ENCODE measurements around the gene TMED8.
"Not testable (repeated sequence)": the region's sequence is repeated elsewhere in the genome, so short reads cannot be mapped to it uniquely, and the experiment has no call there.

TMED8 gene

DNA sequence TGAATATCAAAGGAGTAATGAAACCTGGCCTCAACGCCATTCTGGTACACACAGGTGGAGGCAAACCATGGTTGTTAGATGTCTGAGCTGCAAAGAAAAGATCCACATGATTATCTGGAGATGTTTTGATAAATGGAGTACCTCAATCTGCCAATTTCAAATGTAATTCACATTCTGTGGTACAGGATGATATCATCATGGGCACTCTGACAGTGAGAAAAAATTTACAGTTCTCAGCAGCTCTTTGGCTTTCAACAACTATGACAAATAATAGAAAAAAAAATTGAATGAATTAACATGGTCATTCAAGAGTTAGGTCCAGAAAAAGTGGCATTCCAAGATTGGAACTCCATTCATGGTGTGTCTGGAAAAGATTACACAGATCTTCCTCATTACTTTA, 17.3 kb downstream of the TMED8 start:
- no peak for DNase-seq

DNA sequence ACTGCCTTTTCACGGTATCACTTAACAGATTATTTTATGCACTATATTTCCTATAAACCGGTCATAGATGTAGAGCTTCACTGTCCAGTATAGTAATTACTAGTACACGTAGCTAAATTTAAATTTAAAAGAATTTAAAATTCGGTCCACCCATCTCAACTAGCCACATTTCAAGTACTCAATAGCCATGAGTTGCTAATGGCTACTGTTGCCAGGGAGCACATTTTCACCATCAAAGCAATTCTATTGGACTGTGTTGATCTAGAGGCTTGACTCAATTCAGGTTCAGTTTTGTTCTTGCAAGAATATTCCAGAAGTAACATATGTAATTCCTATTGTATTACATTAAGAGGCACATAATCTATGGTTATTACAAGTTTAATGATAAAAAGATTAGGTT, 20.0 kb downstream of the TMED8 start:
- DNase-seq: no peak

DNA sequence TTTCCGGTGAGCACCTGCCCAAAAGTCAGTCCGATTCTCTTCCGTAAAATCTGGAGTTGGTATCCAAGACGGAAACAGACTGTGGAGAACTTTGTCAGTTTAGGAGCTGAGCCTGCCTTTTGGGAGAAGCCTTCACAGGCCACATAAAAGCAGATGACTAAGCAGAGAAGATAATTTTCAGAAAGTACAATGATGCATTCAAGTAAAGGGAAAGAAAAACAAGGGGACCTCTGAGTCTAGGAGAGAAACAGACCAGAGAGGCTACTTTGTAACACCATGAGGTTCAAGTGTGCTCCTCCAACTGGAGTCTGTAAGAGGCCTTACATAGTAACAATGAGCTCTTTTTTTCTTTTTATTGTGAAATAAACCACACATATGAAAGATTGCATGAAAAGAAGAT, 21.1 kb downstream of the TMED8 start:
- no peak for DNase-seq

DNA sequence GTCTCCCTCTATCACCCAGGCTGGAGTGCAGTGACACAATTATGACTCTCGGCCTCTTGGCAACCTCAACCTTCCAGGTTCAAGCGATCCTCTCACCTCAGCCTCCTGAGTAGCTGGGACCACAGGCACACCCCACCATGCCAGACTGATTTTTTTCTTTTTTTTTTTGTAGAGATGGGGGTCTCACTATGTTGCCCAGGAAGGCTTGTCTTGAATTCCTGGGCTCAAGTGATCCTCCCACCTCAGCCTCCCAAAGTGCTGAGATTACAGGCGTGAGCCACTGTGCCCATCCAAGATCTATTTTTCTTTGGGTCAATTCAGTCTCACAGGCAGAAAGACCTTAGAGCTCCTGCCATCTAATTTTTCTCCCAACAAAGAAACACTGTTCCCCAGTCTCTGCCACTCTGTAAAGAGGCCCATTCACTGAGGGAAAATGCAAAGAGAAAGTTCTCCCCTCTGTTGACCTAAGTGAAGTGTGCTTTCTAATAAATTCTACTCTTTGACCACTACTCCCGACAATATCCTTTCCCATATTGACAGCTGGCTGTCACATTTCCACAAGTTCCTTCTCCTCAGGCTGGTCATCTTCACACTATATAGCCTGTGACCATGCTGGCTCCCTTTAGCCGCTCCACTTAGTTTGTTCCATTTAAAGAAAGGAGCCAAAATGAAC, 23.3 kb downstream of the TMED8 start:
- DNase-seq: no peak

DNA sequence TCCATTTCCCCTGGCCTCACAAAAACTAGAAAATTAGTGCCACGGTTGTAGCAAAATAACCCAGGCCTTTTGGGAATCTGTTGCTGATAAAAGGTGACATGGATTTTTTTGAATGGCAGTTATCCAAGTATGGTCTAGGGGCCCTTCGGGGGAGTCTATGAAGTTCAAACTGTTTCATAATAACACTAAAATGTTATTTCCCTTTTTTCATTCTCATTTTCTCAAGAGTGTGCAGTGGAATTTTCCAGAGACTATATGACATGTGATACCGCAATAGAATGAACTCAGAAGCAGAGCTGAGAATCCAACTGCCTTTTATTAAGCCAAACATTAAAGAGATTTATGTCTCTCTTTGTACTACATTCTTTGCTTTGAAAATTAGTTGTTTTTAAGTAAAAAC, 29.1 kb downstream of the TMED8 start:
- DNase-seq: no peak

DNA sequence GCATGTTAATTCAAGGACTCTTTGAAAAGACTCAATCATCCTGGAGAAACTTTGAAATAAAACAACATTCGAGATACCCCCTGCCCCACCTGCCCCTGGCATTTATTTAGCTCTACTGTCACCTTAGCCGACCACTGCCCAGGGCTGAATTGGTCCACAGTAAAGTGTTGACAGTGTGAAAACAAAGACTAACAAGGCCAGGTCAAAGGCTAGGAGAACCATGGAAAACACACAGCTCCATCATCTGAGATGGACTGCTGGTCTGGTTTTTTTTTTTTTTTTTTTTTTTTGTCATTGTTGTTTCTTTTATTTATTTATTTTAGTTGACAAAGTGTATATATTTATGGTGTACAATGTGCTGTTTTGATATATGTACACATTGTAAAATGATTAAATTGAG, 30.4 kb downstream of the TMED8 start:
- no peak for DNase-seq

DNA sequence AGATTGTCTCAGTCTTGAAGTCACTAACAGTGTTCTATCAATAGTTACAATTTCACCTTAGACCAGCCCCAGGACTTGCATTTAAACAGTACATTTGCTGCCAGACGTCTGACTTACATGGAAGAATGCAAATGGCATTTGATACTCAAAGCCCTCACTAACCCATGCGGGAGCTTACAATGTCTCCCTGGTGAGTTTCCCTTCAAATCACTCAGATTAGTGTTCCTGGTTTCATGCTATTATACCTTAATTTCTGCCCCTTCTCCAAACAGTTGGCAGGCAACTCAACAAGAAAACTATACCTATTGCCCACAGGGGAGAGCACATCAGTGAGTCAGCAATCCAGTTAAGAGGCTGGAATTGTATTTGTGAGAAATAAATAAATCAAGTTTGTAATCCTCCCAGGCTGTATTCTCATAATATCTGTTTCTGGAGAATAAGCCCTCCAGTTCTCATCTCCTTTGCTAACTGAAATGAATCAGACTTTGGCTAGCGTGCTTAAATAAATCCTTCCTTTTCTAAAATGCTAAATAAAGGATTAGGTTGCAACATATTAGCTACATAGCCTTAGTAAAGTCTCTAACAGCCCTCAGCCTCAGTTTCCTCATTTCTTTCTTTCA, 32.4 kb downstream of the TMED8 start:
- DNase-seq: no peak

DNA sequence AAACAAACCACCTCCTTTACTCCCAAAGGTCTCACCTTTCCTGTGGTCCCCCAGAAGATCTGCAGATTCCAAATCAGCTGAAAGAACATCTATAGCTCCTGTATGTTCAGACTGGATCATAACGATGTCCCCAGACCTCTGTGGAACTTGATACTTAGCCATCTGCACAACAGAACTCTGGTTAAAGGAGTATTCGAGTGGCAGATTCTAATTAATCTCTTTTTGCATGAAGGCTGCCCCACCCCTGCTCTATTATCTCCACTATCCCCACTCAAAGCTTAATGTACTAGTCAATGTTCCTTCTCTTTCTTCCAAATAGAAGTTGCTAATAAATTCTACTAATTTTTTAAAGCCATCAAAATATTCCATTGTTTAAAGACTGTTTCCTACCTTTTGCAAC, 33.2 kb downstream of the TMED8 start:
- DNase-seq: no peak

DNA sequence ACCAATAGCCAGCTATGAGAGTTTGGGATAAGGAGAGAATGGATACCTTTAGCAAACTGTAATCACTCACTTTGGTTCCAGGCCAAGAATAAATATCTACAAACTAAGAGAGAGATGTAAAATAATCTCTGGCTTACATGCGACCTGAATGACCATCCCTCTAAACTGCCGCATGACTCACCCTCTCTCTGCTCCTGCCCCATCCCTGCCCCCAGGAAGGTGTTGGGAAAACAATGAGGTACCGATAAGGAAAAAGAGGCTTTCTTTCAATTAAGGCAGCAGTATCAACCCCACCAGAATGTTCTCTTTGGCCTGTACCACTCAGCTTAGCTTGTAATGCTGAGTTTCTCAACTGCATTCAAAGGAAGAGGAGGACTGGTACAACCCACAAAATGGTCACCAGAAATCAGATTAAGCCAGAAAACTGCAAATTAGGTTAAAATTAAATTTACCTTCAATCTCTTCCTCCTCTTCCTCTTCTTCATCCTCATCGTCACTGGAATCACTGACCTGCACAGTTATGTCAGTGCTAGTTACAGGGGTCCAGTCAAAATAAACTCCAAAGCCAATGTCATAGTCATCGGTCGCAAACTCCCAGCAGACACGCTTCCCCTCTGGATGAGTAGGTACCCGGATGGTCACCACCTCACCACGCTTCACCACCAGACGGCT, 34.0 kb downstream of the TMED8 start:
- DNase-seq: no peak

DNA sequence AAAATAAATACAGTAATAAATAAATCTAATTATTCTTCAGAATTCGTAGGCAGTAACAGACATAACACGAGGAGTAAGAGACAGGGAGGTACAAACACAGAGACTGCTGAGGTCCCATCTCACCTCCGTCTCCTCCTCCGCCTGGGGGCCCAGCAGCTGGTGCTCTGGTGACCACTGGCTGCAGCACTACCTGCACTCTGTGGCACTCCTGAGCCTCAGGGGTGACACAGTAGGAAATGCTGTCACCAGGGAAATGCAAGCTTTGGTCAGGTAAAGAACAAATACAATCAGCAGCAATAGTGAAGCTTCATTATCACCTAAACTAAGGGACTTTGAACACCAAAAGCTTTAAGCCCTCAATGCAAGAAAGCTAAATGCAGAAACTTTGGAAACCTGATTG, 36.5 kb downstream of the TMED8 start:
- no peak for DNase-seq

DNA sequence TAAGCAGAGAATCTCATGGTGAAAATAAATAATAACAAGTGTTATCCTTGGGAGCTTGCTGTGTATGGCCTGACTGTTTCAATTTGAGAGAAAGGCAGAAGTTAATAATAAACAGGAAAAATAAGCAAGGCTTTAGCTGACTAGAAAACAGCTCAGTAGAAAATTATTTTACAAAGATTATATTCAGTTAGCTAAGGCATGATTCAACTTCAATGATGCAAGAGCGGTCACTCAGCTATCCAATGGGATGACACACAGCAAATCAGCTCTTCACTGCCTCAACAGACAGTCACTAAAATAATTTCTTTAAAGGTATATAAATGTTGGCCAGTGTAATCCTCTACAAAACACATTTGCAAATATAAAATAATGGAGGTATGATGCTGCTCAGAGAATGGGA, 37.5 kb downstream of the TMED8 start:
- DNase-seq: no peak

DNA sequence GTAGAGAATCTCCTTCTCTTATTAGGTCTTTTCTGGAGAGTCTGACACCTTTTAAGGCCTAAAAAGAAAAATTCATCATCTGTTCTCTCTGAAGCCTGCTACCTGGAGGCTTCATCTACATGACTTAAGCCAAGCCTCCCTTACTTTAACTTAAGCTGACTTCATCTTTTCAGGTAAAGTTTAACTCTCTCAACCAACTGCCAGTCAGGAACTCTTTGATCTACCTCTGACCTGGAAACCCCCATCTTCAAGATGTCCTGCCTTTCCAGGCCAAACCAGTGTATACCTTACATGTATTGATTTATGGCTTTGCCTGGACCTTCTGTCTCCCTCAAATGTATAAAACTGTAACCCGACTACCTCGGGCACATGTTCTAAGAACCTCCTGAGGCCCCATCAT, 38.6 kb downstream of the TMED8 start:
- no peak for DNase-seq

DNA sequence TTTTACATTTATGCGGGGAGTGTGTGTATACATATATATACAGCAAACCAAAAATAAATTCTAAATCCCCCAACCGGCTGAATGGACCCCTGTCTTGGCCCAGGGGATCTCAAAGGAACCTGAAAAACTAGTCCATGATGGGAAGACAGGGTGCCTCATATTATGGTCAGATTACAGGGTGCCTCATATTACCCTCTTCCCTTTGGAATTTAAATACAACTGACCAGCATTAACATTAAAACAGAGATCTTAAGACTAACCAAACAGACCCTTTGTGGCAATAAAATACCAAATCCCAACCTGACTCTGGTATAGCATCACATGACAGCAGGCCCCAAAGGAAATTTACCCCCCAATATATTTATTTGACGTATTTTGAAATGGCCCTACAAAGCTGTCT, 39.0 kb downstream of the TMED8 start:
- DNase-seq: no peak

DNA sequence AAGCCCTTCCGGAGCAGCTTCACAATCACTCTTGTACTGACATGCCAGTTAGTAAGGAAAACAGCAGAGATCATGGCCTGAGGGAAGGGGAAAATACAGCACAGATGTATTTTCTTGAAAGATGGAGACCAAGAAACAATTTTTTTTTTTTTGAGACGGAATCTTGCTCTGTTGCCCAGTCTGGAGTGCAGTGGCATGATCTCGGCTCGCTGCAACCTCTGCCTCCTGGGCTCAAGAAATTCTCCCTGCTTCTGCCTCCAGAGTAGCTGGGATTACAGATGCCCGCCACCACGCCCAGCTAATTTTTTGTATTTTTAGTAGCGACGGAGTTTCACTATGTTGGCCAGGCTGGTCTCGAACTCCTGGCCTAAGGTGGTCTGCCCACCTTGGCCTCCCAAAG, 39.6 kb downstream of the TMED8 start:
- not testable (repeated sequence) for DNase-seq

DNA sequence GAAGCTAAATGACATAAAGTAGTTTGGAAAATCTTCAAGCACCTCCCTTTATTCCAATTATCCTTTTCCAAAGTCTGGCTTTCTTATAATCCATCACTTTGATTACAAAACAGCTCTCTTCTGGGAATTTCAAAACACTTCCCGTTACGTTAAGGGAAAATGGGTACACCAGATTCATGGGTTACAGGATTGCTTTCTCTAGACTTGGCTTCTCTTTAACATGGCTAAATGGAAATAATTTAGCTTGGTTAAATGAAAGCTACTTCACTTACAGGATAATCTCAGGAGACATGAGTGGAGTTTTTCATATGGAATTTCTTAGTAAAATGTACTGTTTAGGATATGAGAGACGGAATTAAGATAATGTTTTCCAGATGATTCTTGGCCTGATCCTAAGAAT, 41.3 kb downstream of the TMED8 start:
- no peak for DNase-seq

DNA sequence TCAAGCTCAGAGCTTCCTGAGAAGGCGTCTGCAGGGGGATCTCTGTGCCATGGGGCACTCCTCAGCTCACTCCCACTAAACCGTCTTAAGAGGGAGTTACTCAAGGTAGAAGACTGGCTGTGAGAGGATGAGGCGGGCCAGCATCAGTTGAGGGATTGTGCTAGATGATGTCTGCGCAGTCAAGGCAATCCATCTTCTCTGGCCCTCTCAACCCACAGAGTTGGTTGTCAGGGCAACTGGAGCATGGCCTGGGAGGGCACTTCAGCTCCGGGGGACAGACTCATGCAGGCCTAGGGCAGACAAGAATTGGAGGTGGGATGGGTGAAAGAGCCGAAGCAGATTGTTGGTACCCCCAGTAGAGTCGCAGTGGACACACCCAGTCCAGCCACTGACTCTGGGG, 47.0 kb downstream of the TMED8 start:
- DNase-seq: no peak

DNA sequence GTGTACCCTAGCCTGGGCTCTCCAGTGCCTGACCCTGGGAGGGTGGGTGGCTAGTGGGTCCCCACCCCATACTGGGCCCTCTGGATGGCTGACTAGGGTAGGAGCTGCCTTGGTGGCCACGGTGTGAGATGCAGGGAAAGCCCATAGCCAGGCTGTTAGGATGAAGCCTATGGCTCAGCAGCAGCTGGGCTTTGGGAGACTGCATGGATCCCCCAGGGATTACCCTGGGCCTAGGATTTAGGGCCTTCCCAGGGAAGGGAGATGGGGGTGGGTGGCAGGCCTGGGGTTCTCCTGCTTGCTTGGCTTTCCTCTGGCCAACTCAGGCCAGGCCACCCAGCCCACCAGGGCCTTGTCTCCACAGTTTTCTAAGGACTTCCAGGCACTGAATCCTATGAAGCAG, 49.8 kb downstream of the TMED8 start:
- DNase-seq: no peak

DNA sequence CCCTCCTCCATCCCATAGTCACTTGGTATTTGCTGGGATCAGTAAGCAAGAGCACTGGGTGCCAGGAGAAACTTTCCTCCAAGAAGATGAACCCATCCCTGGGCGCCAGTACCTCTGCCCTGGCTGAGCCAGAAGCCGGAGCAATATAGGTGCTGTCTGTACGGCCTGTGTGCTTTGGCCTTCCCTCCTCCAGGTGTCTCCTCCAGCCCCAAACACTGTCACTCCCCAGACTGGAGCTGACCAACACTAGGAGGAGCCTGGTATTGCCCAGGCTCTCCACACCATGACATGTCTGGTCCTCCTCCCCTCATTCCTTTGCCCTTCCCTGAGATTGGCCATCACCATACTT, 51.2 kb downstream of the TMED8 start:
- no peak for DNase-seq

DNA sequence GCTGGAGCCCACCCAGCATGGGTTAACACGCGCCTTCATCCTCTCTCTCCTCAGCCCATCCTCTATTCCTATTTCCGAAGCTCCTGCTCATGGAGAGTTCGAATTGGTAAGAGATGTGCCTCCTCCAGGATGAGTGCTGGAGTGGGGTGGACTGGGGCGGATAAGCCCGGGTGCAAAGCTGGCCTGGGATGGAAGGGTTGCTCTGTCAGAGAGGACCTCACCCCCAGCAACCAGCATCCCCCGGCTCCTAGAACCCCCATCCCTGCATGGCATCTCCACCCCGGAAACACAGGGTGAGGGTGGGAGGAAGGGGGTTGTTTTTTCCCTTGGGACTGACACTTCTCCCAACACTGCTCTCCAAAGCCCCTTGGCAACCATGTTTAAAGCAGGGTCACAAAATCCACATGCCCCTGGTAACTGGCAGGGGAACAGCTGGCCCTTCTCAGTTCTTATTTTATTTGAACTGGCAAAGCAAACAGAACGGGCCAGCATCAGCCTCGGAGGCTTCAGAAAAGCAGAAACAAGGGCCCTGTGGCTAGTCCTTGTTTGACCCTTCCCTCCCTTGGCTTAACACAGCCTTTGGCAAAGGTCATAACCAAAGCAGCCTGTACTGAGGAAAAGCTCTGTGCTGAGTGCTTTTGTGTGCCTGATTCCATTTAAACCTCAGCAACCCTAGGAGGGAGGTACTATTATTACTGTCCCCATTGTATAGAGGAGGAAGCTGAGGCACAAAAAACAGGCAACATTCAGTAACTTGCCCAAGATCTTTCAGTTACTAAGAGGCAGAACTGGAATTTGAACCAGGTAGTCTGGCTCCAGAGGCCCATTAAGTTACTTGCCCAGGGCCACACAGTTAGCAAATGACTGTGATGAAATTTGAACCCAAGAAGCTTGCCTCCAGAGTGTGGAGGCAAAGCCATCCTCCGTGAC, 51.8 kb downstream of the TMED8 start:
- peak; percentile 41 for DNase-seq

DNA sequence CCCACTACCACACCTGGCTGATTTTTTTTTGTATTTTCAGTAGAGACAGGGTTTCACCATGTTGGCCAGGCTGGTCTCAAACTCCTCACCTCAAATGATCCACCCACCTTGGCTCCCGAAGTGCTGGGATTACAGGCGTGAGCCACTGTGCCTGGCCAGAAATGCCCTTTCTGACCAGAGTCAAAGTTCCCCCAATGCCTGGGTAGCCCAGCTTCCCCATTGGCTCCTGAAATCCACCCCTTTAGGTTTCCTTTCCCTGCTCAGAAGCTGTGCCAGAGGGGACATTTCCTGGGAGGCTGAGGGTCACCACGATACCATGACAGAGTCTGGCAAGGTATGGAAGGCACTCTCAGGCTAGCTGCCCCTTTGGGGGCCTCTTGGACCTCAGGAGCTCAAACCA, 52.6 kb downstream of the TMED8 start:
- no peak for DNase-seq

DNA sequence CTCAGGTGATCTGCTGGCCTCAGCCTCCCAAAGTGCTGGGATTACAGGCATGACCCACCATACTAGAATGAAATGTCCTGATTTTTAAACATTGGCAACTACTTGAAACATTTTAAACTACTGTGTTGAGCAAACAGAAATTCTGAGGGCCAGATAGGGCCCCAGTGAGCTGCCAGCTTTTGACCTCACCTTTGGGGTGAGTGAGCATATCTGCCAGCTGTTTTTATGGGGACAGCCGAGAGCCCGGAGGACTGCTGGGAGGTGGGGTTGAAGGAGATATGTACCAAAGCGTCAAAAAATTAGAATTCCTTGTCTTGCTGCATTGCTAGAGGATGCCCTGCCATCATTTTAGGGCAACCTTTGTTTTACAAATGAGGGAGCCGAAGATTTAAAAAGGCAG, 53.3 kb downstream of the TMED8 start:
- DNase-seq: no peak

DNA sequence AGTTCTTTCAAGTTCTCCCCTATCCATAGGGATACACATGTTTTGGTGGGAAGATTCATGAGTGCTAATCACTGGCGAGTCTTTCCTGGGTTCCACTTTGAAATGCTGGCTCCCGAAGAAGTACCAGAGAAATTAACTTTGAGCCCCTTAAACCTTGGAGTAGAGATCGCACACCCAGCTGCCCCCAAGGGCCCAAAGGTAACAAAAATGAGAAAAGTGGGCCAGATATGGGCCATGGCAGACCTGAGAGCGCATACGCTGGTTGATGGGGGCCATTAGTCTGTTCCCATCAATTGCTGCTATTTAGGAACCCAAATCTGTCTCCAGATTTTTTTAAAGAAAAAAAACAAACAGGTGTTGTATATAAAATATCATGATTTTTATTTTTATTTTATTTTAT, 53.9 kb downstream of the TMED8 start:
- no peak for DNase-seq

DNA sequence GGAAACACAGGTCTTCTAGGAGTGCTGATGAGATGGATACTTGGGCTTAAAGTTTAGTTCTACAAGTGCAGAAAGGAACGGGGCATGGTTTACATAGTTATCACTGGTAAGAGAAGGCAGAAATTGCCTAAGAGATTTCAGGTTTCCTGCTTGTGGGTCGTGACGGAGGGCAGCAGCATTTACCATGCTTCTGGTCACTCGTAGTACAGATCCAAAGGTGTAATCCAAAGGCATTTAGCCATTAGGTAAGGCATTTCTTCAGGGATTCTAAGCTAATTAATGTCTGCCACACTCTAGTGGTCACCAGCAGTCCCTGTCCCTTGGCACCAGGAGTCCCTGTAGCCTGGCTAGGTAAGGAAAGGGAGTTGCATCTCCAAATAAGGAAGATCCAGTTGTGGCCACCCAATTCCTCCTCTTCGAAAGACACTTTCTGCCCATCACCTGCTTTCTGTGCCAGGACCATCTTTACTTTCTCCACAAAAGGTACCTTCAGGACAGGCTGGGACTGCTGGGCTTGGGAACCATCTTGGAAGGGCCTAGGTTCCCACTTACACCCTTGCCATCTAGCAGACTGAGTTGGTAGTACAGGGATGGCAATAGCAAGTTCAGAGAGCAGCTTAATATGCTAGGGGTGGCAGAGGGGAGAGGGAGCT, 54.5 kb downstream of the TMED8 start:
- DNase-seq: no peak
